Lower leg skin (tissue), 3 donors: ENCODE measurements around the gene IL20RA.

ENCODE experiments used
- CTCF ChIP-seq, 3 donors: fragments of 450-650 bp; IDR thresholded peaks; one replicate each; pipeline ENCODE4 v1.5.1; 2016; ENCODE audit warnings: antibody characterized with exemption in 3 of 3, mild to moderate bottlenecking in 3 of 3, moderate library complexity in 2 of 3
- POLR2A ChIP-seq, 2 donors: fragments of 450-650 bp; IDR thresholded peaks; one replicate each; pipeline ENCODE4 v1.6.1; 2016 to 2017; ENCODE audit warnings: antibody characterized with exemption in 2 of 2, mild to moderate bottlenecking in 1 of 2, moderate library complexity in 1 of 2

DNA sequence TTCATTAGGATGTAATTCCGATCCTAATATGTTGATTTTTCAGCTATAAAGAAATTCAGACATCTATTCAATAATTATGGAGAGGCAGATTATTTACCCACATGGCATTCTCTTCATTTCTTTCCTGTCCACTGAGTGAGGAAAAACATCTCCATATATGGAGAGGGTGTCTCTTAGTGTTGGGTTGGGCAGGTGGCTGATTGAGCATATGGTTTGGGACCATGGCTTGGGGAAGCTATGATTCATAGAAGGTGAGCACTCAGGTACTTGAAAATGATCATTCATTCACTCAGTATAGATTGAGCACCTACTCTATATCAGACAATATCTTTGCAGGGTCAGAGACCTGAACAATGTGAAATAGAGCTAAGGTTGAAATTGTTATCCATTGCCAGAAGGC is 41.3 kb upstream of the IL20RA start:
- no peak for TF ChIP-seq POLR2A (IDR thresholded peaks at IDR 0.05)
- TF ChIP-seq CTCF (IDR thresholded peaks at IDR 0.05) = no peak
